Vagina (tissue), 2 donors: ENCODE results near the gene NCDN. TPM values are rescaled to one million over a fixed set of nuclear protein-coding genes. Genes with fewer than 3 reads are reported as not detected.

Experiments used
- DNase-seq, 2 donors: peaks; one replicate each; pipeline ENCODE4 v3.0.0-alpha.2; 2017; ENCODE audit errors: extremely low spot score in 2 of 2
- H3K27ac ChIP-seq: fragments of 200-600 bp; sonication (generic); one replicate; pipeline ENCODE4 v1.5.1; 2019
- H3K27me3 ChIP-seq: fragments of 200-600 bp; sonication (generic); one replicate; pipeline ENCODE4 v1.5.1; 2019
- H3K36me3 ChIP-seq, 2 donors: fragments of 200-600 bp; sonication (generic); one replicate each; pipeline ENCODE4 v1.5.1; 2017 to 2019
- H3K4me1 ChIP-seq: fragments of 200-600 bp; sonication (generic); one replicate; pipeline ENCODE4 v1.5.1; 2019
- H3K4me3 ChIP-seq, 2 donors: fragments of 200-600 bp; sonication (generic); 1 replicate in 1 of 2; 2 replicates in 1 of 2; pipeline ENCODE4 v1.5.1; 2016 to 2019
- H3K9me3 ChIP-seq: fragments of 200-600 bp; sonication (generic); one replicate; pipeline ENCODE4 v1.5.1; 2019
- POLR2A ChIP-seq, 2 donors: fragments of 450-650 bp; IDR thresholded peaks; one replicate each; pipeline ENCODE4 v1.6.1; 2017; ENCODE audit warnings: antibody characterized with exemption in 2 of 2, mild to moderate bottlenecking in 2 of 2, moderate library complexity in 2 of 2
- POLR2AphosphoS5 ChIP-seq, 2 donors: sonication (generic); formaldehyde crosslinking; IDR thresholded peaks; one replicate each; pipeline ENCODE4 v1.9.0; 2017; ENCODE audit warnings: antibody characterized with exemption in 2 of 2, mild to moderate bottlenecking in 2 of 2, low read depth in 1 of 2; ENCODE audit not compliant: insufficient read depth in 1 of 2
- intact Hi-C: fragments of 100-400 bp; cut with DNase I; formaldehyde crosslinking; loops from one replicate; pipeline ENCODE4 v1.15.1; 2023
- total RNA-seq: library from RNA; depleted of rRNA; stranded (reverse); fragments of >200 nt; gene quantifications from one replicate; pipeline ENCODE4 v1.2.3, GENCODE V29; 2016
- TF ChIP-seq, protein P1 (sequence below), 3 experiments: fragments of 450-650 bp in 2 of 3; fragments of 200-600 bp in 1 of 3; sonication (generic) in 1 of 3; IDR thresholded peaks; one replicate each; pipeline ENCODE4 v1.5.1; 2017 to 2019; ENCODE audit warnings: antibody characterized with exemption in 3 of 3, mild to moderate bottlenecking in 2 of 3, moderate library complexity in 2 of 3

NCDN gene
- total RNA-seq, 1 donor from 2014 or later = 24.8 TPM

DNA sequence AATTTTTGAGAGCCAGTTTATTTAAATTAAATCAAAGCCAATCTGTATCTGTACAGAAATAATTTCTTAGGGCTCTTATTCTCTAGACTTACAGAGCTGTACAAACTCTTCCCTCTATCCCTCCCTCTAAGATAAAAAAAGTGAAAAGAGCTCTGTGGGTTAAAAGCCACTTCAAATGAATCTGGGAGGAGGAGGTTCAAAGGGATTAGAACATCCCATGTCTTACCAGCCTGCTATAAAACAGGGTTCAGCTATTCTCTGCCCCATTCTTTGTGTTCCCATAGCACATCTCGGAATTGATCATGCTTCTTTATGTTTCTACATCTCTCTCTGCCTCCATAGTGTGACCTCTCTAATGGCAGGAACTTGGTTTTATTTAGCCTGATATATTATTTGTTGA lies 19.8 kb upstream of the NCDN start:
- H3K27me3 ChIP-seq = no peaks in the 10 kb centered on the region
- H3K4me1 ChIP-seq = peaks cover 58% of the 10 kb centered on the region
- H3K27ac ChIP-seq = no peak overlapping the region
- no peaks in the 10 kb centered on the region for H3K36me3 ChIP-seq
- H3K9me3 ChIP-seq = no peaks in the 10 kb centered on the region
- intact Hi-C loops = no loop called here
- H3K4me3 ChIP-seq = no peak overlapping the region
- TF ChIP-seq, protein P1, sequence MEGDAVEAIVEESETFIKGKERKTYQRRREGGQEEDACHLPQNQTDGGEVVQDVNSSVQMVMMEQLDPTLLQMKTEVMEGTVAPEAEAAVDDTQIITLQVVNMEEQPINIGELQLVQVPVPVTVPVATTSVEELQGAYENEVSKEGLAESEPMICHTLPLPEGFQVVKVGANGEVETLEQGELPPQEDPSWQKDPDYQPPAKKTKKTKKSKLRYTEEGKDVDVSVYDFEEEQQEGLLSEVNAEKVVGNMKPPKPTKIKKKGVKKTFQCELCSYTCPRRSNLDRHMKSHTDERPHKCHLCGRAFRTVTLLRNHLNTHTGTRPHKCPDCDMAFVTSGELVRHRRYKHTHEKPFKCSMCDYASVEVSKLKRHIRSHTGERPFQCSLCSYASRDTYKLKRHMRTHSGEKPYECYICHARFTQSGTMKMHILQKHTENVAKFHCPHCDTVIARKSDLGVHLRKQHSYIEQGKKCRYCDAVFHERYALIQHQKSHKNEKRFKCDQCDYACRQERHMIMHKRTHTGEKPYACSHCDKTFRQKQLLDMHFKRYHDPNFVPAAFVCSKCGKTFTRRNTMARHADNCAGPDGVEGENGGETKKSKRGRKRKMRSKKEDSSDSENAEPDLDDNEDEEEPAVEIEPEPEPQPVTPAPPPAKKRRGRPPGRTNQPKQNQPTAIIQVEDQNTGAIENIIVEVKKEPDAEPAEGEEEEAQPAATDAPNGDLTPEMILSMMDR (IDR thresholded peaks at IDR 0.05) = no peak
- DNase-seq = no peak

DNA sequence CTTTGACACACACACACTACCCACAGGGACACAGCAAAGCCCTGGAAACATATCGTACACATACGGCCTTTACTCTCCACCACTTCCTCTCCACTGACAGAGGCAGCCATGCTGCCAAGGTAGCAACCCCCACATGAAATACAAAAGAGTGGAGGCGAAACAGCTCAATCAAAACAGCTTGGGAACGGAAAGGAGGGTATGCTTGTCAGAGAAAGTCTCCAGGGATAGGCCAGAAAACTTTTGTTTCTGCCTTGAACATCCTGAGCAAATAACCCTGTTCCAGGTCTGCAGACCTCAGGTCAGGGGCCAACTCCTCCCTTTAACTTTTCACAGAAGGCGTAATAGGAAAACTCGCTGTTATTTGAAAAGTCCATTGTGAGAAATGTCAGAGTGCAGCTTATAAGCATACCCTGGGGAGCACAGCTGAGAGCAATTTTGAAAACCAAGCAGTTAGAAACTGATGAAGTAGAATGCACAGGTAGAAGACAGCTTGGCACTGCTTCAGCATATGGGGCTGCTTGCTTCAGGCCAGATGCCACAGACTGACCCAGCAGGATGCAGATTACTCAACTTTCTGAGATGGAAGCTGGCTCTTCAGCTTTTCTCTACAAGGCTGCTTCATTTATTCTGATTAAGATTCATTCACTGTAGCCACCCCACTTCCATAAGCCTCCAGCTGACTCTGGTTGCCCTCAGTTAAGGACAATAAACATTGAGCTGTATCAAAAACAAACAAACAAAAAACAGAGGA lies 18.4 kb upstream of the NCDN start:
- H3K36me3 ChIP-seq = no peaks in the 10 kb centered on the region
- intact Hi-C loops = no loop called here

DNA sequence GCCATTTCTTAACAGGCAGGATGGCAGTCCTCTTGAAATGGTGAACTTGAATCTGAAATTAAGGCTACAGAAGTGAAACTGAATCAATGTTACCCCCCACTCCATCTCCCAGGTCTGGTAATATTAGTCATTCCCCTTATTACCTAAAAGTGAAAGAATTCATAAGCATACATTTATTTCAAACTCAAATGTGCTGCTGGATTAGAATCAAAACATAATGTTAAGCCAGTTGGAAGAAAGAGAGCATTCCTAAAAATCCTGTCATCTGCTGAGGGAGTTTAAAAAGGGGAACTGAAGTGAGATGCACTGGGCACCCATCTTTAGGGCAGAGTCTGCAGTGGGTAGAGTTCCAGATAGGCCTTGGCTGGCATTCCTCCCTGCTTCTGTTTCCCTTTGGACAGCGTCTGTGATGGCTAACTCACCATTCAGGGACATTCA lies 17.8 kb upstream of the NCDN start:
- Histone ChIP-seq H3K4me3 (no peak overlapping the region), H3K4me1 (peaks cover 67% of the 10 kb centered on the region), H3K36me3 (no peaks in the 10 kb centered on the region), H3K9me3 (no peaks in the 10 kb centered on the region), H3K27ac (peak overlapping the region; percentile 60), H3K27me3 (no peaks in the 10 kb centered on the region)
- intact Hi-C loops = no loop called here
- no peak for TF ChIP-seq POLR2AphosphoS5 (IDR thresholded peaks at IDR 0.05; ENCODE audit: insufficient read depth in 1 of 2, low read depth in 1 of 2)
- TF ChIP-seq, protein P1 (IDR thresholded peaks at IDR 0.05) = no peak
- no peak for TF ChIP-seq POLR2A (IDR thresholded peaks at IDR 0.05)
- DNase-seq = no peak

More for the DNA sequence above, 18.4 kb upstream of the NCDN start:
- Histone ChIP-seq H3K9me3 (no peaks in the 10 kb centered on the region), H3K4me1 (peaks cover 62% of the 10 kb centered on the region), H3K27me3 (no peaks in the 10 kb centered on the region), H3K27ac (peak overlapping the region; percentile 60), H3K4me3 (no peak overlapping the region)
- TF ChIP-seq, protein P1 (IDR thresholded peaks at IDR 0.05) = no peak
- TF ChIP-seq POLR2A (IDR thresholded peaks at IDR 0.05) = no peak
- TF ChIP-seq POLR2AphosphoS5 (IDR thresholded peaks at IDR 0.05; ENCODE audit: insufficient read depth in 1 of 2, low read depth in 1 of 2) = no peak
- DNase-seq = no peak

DNA sequence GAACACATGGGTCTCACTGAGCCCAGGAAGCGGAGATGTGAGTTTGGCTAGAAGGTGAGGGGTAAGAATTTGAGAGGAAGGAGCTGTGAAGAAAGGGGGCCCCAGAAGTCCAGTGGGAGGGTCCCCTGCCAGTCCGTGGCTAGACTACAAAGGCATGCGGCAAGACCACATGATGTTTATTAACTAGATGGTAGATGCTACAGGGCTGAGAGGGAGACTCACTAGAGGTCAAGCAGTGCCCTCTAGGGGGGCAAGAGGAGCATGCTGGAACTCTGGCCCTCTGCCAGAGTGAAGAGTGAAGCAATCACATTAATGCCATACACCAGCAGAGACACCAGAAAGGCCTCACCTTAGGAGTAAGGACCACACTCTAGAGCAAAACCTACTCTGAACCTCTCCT lies 12.6 kb upstream of the NCDN start:
- intact Hi-C loops = no loop called here
- DNase-seq = no peak
- Histone ChIP-seq H3K27me3 (no peaks in the 10 kb centered on the region), H3K27ac (no peak overlapping the region), H3K9me3 (no peaks in the 10 kb centered on the region), H3K4me1 (peaks cover 39% of the 10 kb centered on the region), H3K4me3 (no peak overlapping the region), H3K36me3 (peaks cover 0 to under 1% of the 10 kb centered on the region in 2 donors)
- TF ChIP-seq, protein P1 (IDR thresholded peaks at IDR 0.05) = peak in 1 of 3 experiments; percentile 19
- TF ChIP-seq POLR2AphosphoS5 (IDR thresholded peaks at IDR 0.05; ENCODE audit: insufficient read depth in 1 of 2, low read depth in 1 of 2) = no peak

DNA sequence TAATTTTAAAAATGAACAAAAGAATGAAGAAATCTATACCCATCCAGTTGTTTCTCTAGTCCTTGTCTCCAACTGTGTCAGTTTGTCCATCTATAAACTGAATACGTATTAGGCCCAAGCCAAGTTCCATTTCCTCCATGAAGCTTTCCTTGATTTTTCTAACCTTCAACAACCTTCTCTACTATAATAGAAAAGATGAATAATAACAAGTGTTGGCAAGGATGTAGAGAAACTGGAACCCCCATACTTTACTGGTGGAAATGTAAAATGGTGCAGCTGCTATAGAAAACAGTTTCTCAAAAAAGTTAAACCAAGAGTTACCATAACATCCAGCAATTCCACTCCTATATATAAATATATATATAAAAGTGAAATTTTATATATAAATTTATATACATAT lies 11.0 kb upstream of the NCDN start:
- no peak for TF ChIP-seq POLR2AphosphoS5 (IDR thresholded peaks at IDR 0.05; ENCODE audit: insufficient read depth in 1 of 2, low read depth in 1 of 2)
- no peak for TF ChIP-seq POLR2A (IDR thresholded peaks at IDR 0.05)
- TF ChIP-seq, protein P1 (IDR thresholded peaks at IDR 0.05) = no peak
- Histone ChIP-seq H3K9me3 (no peaks in the 10 kb centered on the region), H3K36me3 (peaks cover 0 to 17% of the 10 kb centered on the region in 2 donors), H3K27ac (no peak overlapping the region), H3K4me1 (peaks cover 27% of the 10 kb centered on the region), H3K27me3 (no peaks in the 10 kb centered on the region), H3K4me3 (no peak overlapping the region)
- no peak for DNase-seq
- intact Hi-C loops = no loop called here
